Measurements from ENCODE around the gene RRAGD.

The RRAGD gene

DNA sequence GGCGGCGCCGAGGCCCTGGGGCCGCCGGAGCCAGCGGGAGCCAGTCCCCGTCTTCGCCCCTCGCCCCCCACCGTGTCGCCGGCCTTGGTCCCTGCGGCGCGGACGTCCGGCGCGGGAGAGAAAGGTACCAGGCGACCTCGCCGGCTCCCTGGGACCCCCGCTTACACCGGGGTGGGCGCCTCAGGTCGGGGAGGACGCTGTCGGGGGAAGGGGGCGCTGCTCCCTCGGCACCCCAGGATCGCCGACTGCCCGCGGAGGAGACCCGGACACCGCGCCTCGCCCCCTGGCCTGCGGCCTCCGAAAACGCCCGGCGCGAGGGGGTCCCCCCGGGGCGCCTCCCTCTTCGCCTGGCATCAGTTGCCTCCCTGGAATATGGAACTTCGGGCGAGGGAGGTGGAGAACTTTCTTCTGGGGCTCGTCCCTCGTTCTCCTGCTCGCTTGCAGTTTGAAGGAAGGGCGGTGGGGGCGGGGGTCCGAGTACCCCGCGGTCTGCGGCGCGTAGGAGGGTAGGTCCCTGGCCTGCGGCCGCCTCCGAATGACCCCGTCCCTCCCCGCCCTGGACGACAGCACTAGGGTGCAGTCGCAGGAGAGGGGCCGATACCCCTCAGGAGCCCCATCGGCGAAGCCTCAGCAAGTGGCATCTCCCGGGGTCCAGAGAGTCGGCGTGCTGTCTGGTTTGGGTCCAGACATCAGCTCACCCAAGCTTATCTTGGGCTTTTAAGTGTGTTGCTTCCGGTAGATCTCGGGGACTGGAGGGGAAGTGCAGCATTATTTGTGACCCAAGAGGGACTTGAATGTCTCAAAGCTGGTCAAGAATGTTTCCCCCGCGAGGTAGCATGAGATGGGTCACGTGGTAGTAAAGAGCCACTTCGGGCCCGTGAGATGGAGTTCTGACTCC lies 21.4 kb upstream of the RRAGD start:
- Mint-ChIP-seq H3K4me1 (ENCODE audit: low read depth) (peaks cover 11% of the 10 kb centered on the region), H3K27me3 (peaks cover 9% of the 10 kb centered on the region), H3K27ac (peak overlapping the region; percentile 41), H3K4me3 (peak overlapping the region; percentile 77), H3K9me3 (no peaks in the 10 kb centered on the region), H3K36me3 (ENCODE audit: low read depth) (no peaks in the 10 kb centered on the region)
- intact Hi-C loops (cut with micrococcal nuclease) = loop anchor here (1.0 kb wide), 1 partner anchor 177 kb away; no protein-coding TSS in a partner anchor

DNA sequence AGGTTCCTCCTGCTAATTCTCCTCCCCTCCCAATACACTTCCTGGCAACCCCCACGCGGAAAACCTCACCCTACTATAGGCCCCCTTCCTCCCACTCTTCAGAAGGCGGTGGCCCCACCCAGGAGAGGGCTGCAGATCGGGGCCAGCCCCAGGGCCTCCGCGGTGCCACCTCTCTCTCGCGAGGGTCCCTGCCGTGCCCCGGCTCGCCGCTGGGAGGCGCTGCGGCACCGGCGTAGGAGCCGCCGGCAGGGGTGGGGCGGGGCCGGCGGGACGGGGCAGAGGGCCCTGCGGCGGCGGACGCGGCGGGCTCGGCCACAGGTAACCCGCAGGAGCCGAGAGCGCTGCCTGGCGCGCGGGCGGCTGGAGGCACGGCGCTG lies 20.8 kb upstream of the RRAGD start, which contains the start of gene ANKRD6:
Gene ANKRD6 (plus strand): TSS at position 278 of the 377 bp plus-strand sequence. CDS start 133,825 bp downstream, outside the sequence.
- Mint-ChIP-seq H3K36me3 (ENCODE audit: low read depth) (no peaks in the 10 kb centered on the region), H3K27ac (peak within 1 kb of the TSS; percentile 41), H3K4me3 (peak within 1 kb of the TSS; percentile 77), H3K4me1 (ENCODE audit: low read depth) (peaks cover 11% of the 10 kb centered on the region), H3K27me3 (peaks cover 9% of the 10 kb centered on the region), H3K9me3 (no peaks in the 10 kb centered on the region)
- intact Hi-C loops (cut with micrococcal nuclease) = loop anchor here (1.0 kb wide), 1 partner anchor 177 kb away; no protein-coding TSS in a partner anchor

DNA sequence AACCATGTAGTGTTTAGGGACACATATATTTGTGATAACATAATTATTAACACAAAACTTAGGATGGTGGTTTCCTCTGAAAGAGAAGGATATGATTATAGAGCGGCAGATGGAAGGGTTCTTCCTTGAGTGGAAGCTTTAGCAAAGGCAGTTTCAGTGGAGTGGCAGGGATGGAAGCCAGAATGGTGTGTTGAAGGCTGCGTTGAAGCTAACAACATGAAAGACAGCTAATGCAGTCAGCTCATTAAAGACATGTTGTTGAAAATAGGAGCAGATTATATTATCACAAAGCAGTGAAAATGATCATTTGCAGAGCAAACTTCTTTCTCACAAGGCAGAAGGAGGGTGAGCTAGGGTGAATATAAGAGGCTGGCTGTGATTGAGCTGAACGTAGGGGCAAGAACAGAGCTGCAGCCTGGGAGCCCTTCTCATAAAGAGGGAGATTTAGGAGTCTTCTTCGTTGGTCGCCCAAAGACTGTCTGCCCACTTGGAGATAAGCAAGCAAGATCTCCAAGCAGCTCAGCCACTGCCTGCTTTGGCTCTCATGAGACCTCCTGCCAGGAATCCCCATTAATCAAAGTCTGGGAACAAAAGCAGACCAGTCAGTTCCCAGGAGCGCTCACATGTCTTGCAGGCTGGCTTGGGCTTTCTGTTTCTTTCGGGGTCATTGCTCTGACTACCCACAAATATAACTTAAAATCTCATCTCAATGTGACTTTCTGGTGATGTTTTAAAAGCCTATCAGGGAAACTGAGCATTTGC lies 18.3 kb upstream of the RRAGD start:
- Mint-ChIP-seq H3K4me3 (no peak overlapping the region), H3K27ac (no peak overlapping the region), H3K36me3 (ENCODE audit: low read depth) (no peaks in the 10 kb centered on the region)

DNA sequence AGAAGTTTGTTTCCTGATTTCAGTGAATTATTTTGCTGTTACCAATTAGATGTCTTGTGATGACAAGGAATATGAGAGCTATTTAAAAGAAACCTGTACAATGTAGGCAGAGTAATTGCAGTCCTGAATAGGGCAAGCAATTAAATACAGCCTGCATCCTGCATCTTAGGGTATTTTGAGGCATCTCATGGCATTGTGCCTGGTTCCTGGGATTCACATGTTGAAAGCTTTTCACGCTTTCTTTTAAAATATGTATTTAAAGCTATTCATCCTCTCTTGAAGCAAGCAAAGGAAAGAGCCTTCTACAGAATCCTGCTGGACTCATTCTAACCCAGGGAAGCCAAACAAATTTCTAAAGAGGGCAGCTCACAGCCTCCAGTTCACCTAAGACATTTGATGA lies 4.7 kb upstream of the RRAGD start:
- H3K4me3 Mint-ChIP-seq = no peak overlapping the region
- intact Hi-C loops (cut with micrococcal nuclease) = no loop called here
- peaks cover 8% of the 10 kb centered on the region for H3K27me3 Mint-ChIP-seq
- H3K9me3 Mint-ChIP-seq = no peaks in the 10 kb centered on the region
- H3K36me3 Mint-ChIP-seq (ENCODE audit: low read depth) = peaks cover 7% of the 10 kb centered on the region
- no peak overlapping the region for H3K27ac Mint-ChIP-seq
- H3K4me1 Mint-ChIP-seq (ENCODE audit: low read depth) = peaks cover 12% of the 10 kb centered on the region

More for the DNA sequence above, 18.3 kb upstream of the RRAGD start:
- intact Hi-C loops (cut with micrococcal nuclease) = no loop called here
- H3K9me3 Mint-ChIP-seq = no peaks in the 10 kb centered on the region
- H3K4me1 Mint-ChIP-seq (ENCODE audit: low read depth) = peaks cover 11% of the 10 kb centered on the region
- peaks cover 9% of the 10 kb centered on the region for H3K27me3 Mint-ChIP-seq

DNA sequence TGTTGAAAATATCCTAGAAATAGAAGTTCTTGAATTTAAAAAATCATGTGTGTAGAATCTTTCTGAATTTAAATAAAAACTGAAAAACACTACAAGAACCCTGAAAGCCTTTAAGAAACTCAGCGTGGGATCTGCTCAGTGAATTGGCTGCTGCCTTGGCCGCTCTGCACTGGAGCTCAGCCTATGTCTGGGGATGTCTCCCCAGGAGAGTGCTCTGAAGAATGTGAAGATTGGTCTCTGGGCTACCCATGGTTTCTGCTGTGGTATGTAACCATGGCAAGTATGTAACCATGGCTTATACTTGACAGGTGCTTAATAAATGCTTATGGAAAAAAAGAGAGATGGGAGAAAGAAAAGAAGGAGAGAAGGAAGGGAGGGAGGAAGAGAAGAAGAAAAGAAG lies 3.1 kb upstream of the RRAGD start:
- H3K36me3 Mint-ChIP-seq (ENCODE audit: low read depth) = peaks cover 14% of the 10 kb centered on the region
- no peak overlapping the region for H3K27ac Mint-ChIP-seq
- H3K9me3 Mint-ChIP-seq = no peaks in the 10 kb centered on the region
- H3K4me3 Mint-ChIP-seq = no peak overlapping the region
- H3K4me1 Mint-ChIP-seq (ENCODE audit: low read depth) = peaks cover 15% of the 10 kb centered on the region
- intact Hi-C loops (cut with micrococcal nuclease) = no loop called here
- peaks cover 8% of the 10 kb centered on the region for H3K27me3 Mint-ChIP-seq

DNA sequence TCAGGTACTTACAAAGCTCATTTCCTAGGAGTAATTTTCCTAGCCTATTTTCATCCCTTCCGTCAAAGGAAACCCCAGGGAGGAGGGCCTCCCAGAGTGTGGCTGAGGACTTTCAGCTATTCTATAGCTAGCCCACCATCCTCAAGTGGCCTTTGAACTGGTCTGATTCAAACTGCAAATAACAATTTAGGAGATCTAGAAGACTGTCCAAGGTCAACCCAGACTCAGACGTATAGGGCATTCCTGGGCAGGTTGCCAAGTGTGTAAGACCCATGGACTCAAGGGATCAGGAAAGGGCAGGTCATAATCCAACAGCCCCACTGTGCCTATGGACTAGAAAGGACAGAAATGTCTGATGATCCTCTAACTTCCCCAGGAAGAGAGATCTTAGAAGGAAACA lies 2.1 kb upstream of the RRAGD start:
- peaks cover 17% of the 10 kb centered on the region for H3K4me1 Mint-ChIP-seq (ENCODE audit: low read depth)
- no peak overlapping the region for H3K27ac Mint-ChIP-seq
- peaks cover 14% of the 10 kb centered on the region for H3K36me3 Mint-ChIP-seq (ENCODE audit: low read depth)
- H3K4me3 Mint-ChIP-seq = no peak overlapping the region
- H3K27me3 Mint-ChIP-seq = peaks cover 8% of the 10 kb centered on the region
- H3K9me3 Mint-ChIP-seq = no peaks in the 10 kb centered on the region
- intact Hi-C loops (cut with micrococcal nuclease) = no loop called here

DNA sequence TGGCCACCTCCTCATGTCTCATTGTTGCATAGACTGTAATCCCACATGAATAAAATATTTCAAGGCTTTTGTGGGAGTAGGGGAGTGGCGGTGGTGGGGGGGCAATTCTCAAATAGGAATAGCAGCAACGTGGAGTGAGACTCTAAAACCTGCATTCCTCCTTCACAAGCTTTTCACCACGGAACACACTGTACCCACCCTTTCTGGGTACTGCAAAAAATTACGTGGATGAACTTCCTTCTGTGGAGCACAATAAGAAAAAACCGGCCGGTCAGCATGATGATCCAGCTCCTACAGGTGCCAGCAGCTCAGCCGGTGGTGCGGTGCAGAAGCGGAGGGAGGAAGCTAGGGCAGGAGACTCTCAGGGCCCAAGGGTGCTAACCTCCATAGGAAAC lies 930 bp upstream of the RRAGD start:
- H3K4me1 Mint-ChIP-seq (ENCODE audit: low read depth) = peaks cover 17% of the 10 kb centered on the region
- H3K27me3 Mint-ChIP-seq = peaks cover 8% of the 10 kb centered on the region
- H3K27ac Mint-ChIP-seq = peak overlapping the region; percentile 90
- peak overlapping the region; percentile 91 for H3K4me3 Mint-ChIP-seq
- intact Hi-C loops (cut with micrococcal nuclease) = no loop called here
- no peaks in the 10 kb centered on the region for H3K9me3 Mint-ChIP-seq
- H3K36me3 Mint-ChIP-seq (ENCODE audit: low read depth) = peaks cover 14% of the 10 kb centered on the region

DNA sequence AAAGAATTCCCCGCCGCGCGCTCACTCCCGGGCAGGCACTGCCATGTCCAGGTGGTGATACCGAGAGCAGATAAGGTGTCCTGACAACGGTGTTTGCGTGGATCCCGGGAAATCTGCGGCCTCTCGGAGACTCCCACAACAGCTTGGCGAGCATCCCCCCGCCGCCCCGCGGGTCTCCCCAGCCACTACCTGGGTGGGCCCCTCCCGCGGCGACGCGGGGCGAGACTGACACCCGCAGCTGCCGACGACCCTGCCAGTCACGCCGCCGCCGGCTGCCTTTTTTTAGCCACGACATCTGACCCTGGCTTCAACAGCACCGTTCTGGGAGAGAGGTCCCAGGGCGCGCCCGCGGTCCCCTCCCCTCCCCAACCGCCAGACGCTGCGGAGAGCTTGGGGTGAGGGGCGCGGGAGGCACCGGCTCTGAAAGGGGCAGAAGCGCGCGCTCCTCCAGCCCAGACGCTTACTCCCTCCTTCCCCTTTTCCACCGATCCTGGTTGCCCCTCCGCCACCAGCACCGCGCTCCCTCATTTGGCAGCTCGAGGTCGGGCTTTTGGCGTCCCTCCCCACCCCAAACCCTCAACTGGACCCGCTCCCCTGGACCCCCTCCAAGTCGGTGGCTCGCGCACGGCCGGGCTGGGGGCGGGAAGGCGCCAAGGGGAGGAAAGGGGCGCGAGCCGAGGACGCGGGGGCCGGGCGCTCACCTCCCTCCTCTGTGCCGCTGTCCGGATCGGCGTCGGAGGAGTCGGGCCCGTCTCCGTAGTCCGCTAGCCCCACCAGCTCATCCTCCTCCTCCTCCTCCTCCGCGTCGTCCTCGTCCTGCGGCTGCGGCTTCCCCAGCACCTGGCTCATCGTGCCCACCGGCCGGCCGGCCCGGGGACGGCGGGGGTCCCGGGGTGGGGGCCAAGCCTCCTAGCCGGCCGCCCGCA lies 665 bp downstream of the RRAGD start:
- peaks cover 14% of the 10 kb centered on the region for H3K36me3 Mint-ChIP-seq (ENCODE audit: low read depth)
- peaks cover 29% of the 10 kb centered on the region for H3K4me1 Mint-ChIP-seq (ENCODE audit: low read depth)
- H3K4me3 Mint-ChIP-seq = peak overlapping the region; percentile 91
- intact Hi-C loops (cut with micrococcal nuclease) = loop anchor here (2.0 kb wide), 1 partner anchor 43 kb away; no protein-coding TSS in a partner anchor
- peak overlapping the region; percentile 90 for H3K27ac Mint-ChIP-seq
- H3K9me3 Mint-ChIP-seq = no peaks in the 10 kb centered on the region
- peaks cover 8% of the 10 kb centered on the region for H3K27me3 Mint-ChIP-seq

DNA sequence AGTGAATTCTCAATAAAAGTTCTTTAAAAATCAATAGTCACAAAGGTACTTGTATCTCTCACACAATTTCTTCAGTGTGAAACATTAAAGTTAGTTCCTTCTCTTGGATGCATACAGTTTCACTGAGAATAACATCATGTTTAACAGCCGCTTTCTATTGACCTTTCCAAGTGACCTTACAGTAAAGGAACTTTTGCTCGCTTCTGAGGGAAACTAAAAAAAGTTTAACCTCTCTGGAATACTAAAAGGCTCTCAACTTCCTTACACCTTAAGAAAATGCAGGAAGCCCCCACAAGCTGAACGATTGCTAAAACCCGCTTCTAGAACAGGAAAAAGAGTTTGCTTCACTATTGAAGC lies 1.3 kb downstream of the RRAGD start:
- intact Hi-C loops (cut with micrococcal nuclease) = loop anchor here (2.0 kb wide), 1 partner anchor 42 kb away; no protein-coding TSS in a partner anchor
- Mint-ChIP-seq H3K4me1 (ENCODE audit: low read depth) (peaks cover 35% of the 10 kb centered on the region), H3K36me3 (ENCODE audit: low read depth) (peaks cover 14% of the 10 kb centered on the region), H3K27ac (peak overlapping the region; percentile 90), H3K4me3 (peak overlapping the region; percentile 91), H3K9me3 (no peaks in the 10 kb centered on the region), H3K27me3 (peaks cover 8% of the 10 kb centered on the region)

DNA sequence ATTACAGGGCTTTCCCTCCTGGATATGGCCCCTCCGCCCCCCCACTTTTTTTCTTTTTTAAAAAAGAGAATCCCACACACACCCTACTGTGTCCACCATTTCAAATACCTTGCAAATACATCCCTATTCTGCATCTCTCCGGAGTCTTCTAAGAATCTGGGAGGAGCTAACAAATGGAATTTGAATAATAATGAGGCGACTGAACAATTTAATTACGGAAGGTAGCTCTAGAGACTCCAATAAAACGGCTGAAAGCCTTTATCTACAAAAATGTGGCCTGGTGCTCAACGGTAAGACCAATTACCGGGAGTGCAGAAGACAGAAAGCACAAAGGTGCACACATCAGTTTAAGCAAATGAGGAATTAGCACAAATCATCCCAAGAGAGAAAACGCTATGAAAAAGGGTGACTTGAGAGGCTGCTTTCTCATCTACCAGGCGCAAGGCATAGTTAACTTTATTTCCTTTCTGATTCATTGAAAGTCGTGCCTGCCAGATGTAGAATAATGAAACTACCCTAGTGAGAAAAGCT lies 1.8 kb downstream of the RRAGD start:
- Mint-ChIP-seq H3K4me1 (ENCODE audit: low read depth) (peaks cover 39% of the 10 kb centered on the region), H3K4me3 (peak overlapping the region; percentile 91), H3K27me3 (peaks cover 8% of the 10 kb centered on the region), H3K36me3 (ENCODE audit: low read depth) (peaks cover 14% of the 10 kb centered on the region), H3K27ac (peak overlapping the region; percentile 90), H3K9me3 (no peaks in the 10 kb centered on the region)
- intact Hi-C loops (cut with micrococcal nuclease) = loop anchor here (2.0 kb wide), 1 partner anchor 41 kb away; no protein-coding TSS in a partner anchor

DNA sequence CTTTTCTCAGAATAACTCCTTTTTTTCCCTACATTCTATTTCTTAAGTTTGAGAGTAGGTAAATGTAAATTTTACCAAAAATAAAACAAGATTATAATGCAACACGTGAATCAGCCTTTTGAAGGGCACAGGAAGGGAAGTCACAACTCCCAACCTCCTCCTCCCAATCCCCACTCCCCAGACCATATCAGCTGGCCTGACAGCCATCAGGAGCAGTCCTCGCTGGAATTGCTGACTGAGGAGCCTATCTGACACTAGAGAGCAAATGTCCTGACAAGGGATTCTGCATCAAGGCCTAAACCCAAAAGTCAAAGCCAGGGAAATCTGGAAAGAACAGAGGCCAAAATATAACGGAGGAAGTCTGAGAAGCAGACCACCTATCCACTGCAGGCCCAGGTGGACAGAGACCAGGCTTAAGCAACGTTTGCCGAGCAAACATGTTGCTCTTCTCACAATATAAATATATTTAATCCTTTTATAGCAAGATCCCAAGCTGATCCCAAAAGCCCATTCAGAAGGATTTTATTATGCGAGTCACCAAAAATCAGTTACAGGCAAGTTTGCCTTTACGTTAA lies 2.5 kb downstream of the RRAGD start:
- Mint-ChIP-seq H3K27ac (no peak overlapping the region), H3K27me3 (peaks cover 8% of the 10 kb centered on the region), H3K36me3 (ENCODE audit: low read depth) (peaks cover 14% of the 10 kb centered on the region), H3K4me1 (ENCODE audit: low read depth) (peaks cover 41% of the 10 kb centered on the region), H3K9me3 (no peaks in the 10 kb centered on the region), H3K4me3 (no peak overlapping the region)
- intact Hi-C loops (cut with micrococcal nuclease) = loop anchor here (2.0 kb wide), 1 partner anchor 41 kb away; no protein-coding TSS in a partner anchor

DNA sequence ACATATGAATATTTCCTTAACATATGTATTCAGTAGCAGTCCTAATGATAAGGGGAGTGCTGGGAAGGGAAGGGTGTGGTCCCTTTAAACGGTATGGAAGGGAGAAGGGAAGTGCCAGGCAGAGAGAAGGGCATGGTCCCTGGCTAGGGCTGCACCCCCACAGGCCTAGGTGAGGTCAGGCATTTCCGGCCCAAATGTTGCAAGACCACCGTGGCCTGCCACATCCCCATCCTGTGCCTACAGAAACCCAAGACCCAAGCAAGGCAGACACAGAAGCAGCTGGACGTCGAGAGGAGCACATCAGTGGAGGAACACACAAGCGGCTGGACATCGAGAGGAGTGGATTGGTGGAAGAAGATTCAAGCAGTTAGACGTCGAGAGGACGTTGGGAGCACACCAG lies 5.9 kb downstream of the RRAGD start:
- H3K27ac Mint-ChIP-seq = no peak overlapping the region
- intact Hi-C loops (cut with micrococcal nuclease) = no loop called here
- no peaks in the 10 kb centered on the region for H3K9me3 Mint-ChIP-seq
- H3K27me3 Mint-ChIP-seq = no peaks in the 10 kb centered on the region
- peaks cover 36% of the 10 kb centered on the region for H3K4me1 Mint-ChIP-seq (ENCODE audit: low read depth)
- peaks cover under 1% of the 10 kb centered on the region for H3K36me3 Mint-ChIP-seq (ENCODE audit: low read depth)
- no peak overlapping the region for H3K4me3 Mint-ChIP-seq

DNA sequence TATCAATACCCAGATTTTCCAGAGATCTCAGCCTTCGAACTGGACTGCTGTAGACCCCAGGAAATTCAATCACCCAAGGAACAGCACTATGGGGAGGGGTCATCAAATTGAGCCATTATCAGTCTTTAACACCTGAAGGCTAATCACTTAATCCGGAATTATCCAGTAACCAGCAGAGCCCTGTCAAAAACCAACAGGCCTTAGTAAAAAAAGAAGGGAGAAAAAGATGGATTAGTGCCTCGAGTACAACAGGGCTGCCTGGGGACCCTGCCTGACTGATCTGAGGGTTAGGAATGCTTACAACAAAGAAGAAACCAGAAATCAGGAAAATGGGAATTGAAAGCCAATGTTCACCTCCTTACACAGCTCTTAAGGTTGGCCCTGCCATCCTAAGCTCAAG lies 7.6 kb downstream of the RRAGD start:
- Mint-ChIP-seq H3K4me1 (ENCODE audit: low read depth) (peaks cover 43% of the 10 kb centered on the region), H3K9me3 (no peaks in the 10 kb centered on the region), H3K4me3 (no peak overlapping the region), H3K27ac (no peak overlapping the region), H3K36me3 (ENCODE audit: low read depth) (no peaks in the 10 kb centered on the region), H3K27me3 (no peaks in the 10 kb centered on the region)
- intact Hi-C loops (cut with micrococcal nuclease) = no loop called here
